GM13976 (cell line): Measurements from ENCODE around the gene RBM20.

Experiments
- DNase-seq: peaks from one replicate; pipeline ENCODE4 v3.0.0; 2012; ENCODE audit warnings: low spot score
- in situ Hi-C: fragments of 300-500 bp; cut with MboI; formaldehyde crosslinking; loops from one replicate; pipeline ENCODE4 v1.12.0; 2022; ENCODE audit warnings: low sequenced_read_pairs, mixed read lengths, inconsistent platforms; ENCODE audit not compliant: unreplicated experiment
- TF ChIP-seq, protein P1 (sequence below): IDR thresholded peaks from 2 replicates; pipeline ENCODE4 v1.5.1; 2012; ENCODE audit warnings: borderline replicate concordance, mild to moderate bottlenecking; ENCODE audit not compliant: insufficient read depth; ENCODE audit errors: extremely low read depth, missing control alignments, control extremely low read depth

Gene RBM20

DNA sequence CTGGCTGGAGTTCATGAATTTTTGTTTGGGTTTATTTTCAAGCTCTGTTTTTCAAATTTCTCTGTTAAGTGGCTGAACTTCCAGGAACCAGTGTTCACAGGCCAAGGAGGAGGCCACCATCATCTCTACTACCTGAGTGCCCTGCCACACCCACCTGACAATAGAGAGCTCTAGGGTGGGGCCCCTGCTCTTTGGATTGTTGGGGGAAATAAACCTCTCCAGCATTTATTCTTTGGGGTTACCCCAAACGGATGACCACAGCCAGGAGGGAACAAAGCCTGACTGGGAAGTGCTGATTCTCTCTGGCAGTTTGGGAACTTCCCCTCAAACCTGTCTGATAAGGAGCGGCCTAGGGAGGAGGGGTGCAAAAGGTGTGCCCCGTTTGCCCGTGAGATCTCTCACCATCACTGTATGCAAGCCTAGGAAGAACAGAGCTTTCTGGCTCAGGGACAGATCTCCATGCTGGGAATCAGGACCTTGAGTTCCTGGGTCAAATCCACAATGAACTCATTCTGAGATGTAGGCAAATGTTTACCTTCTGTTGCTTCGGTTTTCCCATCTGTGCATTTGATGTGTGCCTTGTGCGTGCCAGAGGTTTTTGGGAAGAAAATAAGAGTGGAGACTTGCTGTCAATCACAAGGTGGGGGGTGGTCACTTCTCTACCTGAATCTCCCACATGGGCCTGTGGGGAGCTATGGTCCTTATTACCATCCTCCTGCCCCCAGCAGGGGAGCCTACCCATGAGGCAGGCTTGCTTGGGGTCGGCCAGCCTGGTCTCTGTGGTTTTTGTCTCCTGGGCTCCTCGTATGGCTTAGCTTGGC lies 199.9 kb downstream of the RBM20 start:
- in situ Hi-C loops = no loop called here
- TF ChIP-seq, protein P1, sequence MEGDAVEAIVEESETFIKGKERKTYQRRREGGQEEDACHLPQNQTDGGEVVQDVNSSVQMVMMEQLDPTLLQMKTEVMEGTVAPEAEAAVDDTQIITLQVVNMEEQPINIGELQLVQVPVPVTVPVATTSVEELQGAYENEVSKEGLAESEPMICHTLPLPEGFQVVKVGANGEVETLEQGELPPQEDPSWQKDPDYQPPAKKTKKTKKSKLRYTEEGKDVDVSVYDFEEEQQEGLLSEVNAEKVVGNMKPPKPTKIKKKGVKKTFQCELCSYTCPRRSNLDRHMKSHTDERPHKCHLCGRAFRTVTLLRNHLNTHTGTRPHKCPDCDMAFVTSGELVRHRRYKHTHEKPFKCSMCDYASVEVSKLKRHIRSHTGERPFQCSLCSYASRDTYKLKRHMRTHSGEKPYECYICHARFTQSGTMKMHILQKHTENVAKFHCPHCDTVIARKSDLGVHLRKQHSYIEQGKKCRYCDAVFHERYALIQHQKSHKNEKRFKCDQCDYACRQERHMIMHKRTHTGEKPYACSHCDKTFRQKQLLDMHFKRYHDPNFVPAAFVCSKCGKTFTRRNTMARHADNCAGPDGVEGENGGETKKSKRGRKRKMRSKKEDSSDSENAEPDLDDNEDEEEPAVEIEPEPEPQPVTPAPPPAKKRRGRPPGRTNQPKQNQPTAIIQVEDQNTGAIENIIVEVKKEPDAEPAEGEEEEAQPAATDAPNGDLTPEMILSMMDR = no peak
- no peak for DNase-seq

DNA sequence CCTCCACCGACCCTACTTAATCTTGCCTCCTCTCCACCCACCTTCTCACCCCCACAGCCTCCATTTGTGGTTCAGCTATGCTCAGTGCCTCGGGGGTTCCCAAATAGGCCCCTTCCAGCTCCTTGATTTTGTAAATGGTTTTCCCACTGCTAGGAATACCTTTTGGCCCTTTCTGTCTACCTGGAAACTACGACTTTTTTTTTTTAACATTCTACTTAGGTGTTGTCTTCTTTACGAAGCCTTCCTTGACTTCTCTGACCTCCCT lies 200.4 kb downstream of the RBM20 start:
- no peak for DNase-seq
- TF ChIP-seq, protein P1 = no peak
- in situ Hi-C loops = no loop called here

DNA sequence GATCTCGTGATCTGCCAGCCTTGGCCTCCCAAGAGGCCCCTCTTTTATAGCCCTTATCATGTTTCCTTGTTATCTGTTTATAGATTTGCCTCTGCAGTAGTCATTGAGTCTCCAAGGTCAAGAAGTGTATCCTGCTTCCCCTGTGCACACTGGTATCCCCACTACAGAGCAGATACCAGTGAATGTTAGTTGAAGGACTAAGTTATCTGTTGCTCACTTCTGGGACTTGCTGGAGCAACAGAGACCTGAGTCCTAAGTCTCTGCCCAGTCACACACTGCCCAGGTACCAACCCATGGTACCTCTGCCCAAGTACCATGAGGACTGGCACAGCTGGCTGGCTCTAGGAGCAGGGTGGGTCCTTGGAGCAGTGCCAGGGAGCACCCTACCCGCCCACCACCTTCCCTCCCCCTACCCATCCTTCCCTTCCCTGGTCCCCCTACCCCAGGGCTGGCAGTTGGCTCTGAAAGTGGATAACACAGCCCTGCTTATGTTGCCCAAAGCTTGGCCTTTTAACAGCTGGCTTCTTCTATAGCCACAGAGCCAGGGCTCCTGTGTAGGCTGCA lies 201.1 kb downstream of the RBM20 start:
- TF ChIP-seq, protein P1 = no peak
- no peak for DNase-seq
- in situ Hi-C loops = no loop called here

DNA sequence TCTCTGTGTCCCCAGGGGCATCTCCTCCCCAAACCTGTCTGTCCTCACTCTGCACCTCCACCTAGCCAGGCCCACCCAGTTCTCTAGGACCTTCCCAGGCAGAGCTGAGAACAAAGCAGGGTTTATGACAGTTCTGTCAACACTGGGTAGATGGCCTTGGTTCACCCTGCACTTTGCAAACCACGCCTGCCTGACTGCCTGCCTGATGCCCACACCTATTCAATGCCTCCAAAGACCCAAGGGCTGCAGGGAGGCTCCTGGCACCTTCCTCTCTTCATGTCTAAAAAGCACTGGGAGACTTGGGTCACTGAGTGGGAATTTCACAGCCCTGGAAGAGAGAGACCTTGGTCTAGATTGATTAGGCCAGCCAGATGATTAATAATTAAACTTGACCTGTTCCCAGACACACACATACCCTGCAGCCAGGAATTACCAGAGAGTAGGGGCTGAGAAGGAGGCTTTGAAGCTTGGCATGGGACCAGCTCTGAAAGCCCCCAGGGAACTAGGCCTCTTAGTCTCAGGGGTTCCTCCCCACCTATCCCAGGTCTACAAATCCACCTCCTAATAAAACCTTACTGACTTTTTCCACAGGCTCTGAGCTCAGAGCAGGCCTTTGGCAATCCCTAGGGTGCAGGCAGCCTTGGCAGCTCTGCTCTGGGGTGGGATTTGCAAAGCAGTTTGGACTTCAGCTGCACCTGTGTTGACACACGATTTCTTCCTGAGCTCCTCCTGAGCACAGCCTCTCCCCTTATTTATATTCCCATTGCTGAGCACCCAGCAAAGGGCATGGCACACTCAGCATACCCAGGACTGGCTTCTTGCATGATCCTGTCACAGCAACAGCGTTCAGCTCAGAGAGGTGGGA lies 201.9 kb downstream of the RBM20 start:
- no peak for DNase-seq
- TF ChIP-seq, protein P1 = no peak
- in situ Hi-C loops = no loop called here

DNA sequence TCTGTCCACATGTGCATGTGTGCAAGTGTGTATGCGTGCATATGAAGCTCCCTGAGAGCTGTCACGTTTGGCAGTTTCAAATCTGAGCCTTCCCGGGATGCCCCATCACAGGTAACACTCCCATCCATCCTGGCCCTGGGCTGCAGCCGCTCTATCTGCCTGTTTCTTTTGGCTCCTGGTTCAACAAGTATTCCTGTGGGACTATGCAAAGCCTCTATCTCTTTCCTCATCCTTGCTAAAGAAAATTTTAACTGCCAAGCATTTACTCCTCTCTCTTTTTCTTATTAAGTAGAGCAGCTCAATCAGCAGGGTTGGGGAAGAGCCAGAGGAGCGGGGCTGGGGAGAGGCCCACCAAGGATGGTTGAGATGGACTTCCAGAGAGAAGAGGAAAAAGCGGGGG lies 203.2 kb downstream of the RBM20 start:
- TF ChIP-seq, protein P1 = no peak
- no peak for DNase-seq
- in situ Hi-C loops = no loop called here

DNA sequence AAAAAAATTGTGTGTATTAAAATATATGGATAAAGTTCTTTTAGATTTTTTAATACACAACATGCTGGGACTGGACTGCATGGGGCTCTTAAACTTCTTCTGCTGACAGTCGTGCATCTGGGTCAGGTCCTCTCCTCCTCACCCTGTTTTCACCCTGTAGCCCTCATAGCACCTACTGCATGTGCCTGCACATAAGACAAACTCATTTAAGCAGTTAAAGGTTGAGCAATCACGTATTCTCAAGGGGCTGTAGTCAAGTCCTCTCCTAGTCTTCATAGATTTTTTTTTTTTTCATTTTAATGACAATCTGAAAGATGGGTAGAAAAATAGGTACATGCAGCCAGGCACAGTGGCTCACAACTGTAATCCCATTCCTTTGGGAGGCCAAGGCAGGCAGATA lies 204.0 kb downstream of the RBM20 start:
- TF ChIP-seq, protein P1 = no peak
- DNase-seq = no peak
- in situ Hi-C loops = no loop called here
